Measurements from ENCODE around the gene FAHD1. TPM values are rescaled to one million over a fixed set of nuclear protein-coding genes. Genes with fewer than 3 reads are reported as not detected.
A peak's percentile ranks its signal among the peaks of the same experiment; 100 is the strongest.

Gene FAHD1
- total and polyA plus RNA-seq, 2 experiments from 2014 or later = 76.6 to 101 TPM

DNA sequence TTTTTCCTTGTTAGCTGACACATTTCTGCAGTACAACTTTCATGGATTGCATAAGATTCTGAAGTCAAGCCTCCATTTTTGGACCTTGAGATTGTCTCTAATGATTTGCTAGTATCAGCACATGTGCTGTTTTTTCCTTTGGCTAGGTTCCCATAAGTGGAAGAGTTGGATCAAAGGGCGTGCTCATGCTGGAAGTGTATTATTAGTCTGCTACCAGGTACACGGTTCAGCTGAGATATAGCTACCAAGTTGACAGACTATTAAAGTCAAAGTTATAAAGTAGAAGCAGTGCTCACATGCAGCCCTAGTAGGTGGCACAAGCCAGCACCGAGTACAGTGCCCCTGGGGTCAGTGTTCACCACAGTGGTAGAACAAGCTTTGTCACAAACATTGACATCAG is 3.2 kb downstream of the FAHD1 start:
- peak overlapping the region; percentile 95 for H3K4me2 ChIP-seq
- no peak overlapping the region for H3K4me3 ChIP-seq
- H4K20me1 ChIP-seq (ENCODE audit: insufficient read depth, poor library complexity, severe bottlenecking) = no peaks in the 10 kb centered on the region
- peak overlapping the region; percentile 91 for H3K27ac ChIP-seq
- WGBS (ENCODE audit: low lambda C conversion rate, missing lambda C conversion rate) = 74% methylated on average over 3 of the region's 3 CpGs
- H3K36me3 ChIP-seq (replicated peaks; ENCODE audit: insufficient read depth, low read depth) = no peaks in the 10 kb centered on the region
- H3K4me1 ChIP-seq (ENCODE audit: insufficient read depth) = peaks cover 28% of the 10 kb centered on the region
- DNase-seq (ENCODE audit: low spot score) = peak; percentile 61
- no peak for TF ChIP-seq EZH2 (IDR thresholded peaks at IDR 0.05; ENCODE audit: borderline replicate concordance)
- TF ChIP-seq, protein P1, sequence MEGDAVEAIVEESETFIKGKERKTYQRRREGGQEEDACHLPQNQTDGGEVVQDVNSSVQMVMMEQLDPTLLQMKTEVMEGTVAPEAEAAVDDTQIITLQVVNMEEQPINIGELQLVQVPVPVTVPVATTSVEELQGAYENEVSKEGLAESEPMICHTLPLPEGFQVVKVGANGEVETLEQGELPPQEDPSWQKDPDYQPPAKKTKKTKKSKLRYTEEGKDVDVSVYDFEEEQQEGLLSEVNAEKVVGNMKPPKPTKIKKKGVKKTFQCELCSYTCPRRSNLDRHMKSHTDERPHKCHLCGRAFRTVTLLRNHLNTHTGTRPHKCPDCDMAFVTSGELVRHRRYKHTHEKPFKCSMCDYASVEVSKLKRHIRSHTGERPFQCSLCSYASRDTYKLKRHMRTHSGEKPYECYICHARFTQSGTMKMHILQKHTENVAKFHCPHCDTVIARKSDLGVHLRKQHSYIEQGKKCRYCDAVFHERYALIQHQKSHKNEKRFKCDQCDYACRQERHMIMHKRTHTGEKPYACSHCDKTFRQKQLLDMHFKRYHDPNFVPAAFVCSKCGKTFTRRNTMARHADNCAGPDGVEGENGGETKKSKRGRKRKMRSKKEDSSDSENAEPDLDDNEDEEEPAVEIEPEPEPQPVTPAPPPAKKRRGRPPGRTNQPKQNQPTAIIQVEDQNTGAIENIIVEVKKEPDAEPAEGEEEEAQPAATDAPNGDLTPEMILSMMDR (IDR thresholded peaks at IDR 0.05; ENCODE audit: poor library complexity) = no peak
- no peak for TF ChIP-seq EZH2phosphoT487 (IDR thresholded peaks at IDR 0.05; ENCODE audit: low read depth, severe bottlenecking, unreplicated experiment)
- H3K79me2 ChIP-seq = peaks cover 57% of the 10 kb centered on the region
- H3K27me3 ChIP-seq = no peaks in the 10 kb centered on the region
- no peaks in the 10 kb centered on the region for H3K9me2 ChIP-seq (replicated peaks; ENCODE audit: insufficient read depth)
- no peak overlapping the region for H2AFZ ChIP-seq
- H3K9me3 ChIP-seq (ENCODE audit: low read depth) = no peaks in the 10 kb centered on the region

DNA sequence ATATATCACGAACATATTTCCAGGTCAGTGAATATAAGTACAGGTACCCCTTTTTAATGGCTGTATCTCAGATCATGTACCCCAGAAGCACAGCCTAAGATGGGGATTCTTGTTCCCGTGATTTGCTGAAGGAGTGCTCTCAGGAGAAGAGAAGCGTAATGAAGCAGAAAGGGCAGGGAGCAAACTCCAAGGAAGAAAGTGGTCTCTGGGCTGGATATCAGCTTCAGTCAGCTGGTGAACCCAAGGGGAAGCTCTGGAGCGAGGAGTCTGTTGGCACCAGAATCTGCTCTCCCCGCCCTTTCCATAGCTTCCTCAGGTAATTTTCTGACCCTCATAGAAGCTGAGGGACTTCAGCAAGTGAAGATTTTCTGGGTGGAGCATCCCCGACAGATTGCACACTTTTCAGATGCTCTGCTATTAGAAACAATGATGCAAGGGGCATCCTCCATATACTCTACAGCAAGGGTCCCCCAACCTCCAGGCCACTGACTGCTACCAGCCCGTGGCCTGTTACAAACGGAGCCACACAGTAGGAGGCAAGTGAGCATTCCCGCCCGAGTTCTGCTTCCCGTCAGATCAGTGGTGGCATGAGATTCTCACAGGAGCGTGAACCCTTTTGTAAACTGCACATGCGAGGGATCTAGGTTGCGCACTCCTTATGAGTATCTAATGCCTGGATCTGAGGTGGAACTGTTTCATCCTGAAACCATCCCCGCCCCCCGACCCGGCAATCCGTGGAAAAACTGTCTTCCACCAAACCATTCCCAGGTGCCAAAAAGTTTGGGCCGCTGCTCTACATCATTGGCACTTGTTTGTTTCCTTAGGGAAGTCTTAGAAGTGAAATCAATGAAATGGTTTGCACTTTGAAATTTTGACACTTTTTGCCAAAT is 4.4 kb downstream of the FAHD1 start:
- peak overlapping the region; percentile 95 for H3K4me2 ChIP-seq
- DNase-seq (ENCODE audit: low spot score) = no peak
- H3K9me2 ChIP-seq (replicated peaks; ENCODE audit: insufficient read depth) = no peaks in the 10 kb centered on the region
- peak overlapping the region; percentile 24 for H3K27ac ChIP-seq
- peaks cover 23% of the 10 kb centered on the region for H3K4me1 ChIP-seq (ENCODE audit: insufficient read depth)
- no peak overlapping the region for H2AFZ ChIP-seq
- no peaks in the 10 kb centered on the region for H3K27me3 ChIP-seq
- no peak for TF ChIP-seq EZH2 (IDR thresholded peaks at IDR 0.05; ENCODE audit: borderline replicate concordance)
- TF ChIP-seq, protein P1 (IDR thresholded peaks at IDR 0.05; ENCODE audit: poor library complexity) = no peak
- no peak for TF ChIP-seq EZH2phosphoT487 (IDR thresholded peaks at IDR 0.05; ENCODE audit: low read depth, severe bottlenecking, unreplicated experiment)
- no peak overlapping the region for H3K4me3 ChIP-seq
- no peaks in the 10 kb centered on the region for H3K36me3 ChIP-seq (replicated peaks; ENCODE audit: insufficient read depth, low read depth)
- no peaks in the 10 kb centered on the region for H4K20me1 ChIP-seq (ENCODE audit: insufficient read depth, poor library complexity, severe bottlenecking)
- no peaks in the 10 kb centered on the region for H3K9me3 ChIP-seq (ENCODE audit: low read depth)
- peaks cover 51% of the 10 kb centered on the region for H3K79me2 ChIP-seq
- WGBS (ENCODE audit: low lambda C conversion rate, missing lambda C conversion rate) = 92% methylated on average over 19 of the region's 19 CpGs

DNA sequence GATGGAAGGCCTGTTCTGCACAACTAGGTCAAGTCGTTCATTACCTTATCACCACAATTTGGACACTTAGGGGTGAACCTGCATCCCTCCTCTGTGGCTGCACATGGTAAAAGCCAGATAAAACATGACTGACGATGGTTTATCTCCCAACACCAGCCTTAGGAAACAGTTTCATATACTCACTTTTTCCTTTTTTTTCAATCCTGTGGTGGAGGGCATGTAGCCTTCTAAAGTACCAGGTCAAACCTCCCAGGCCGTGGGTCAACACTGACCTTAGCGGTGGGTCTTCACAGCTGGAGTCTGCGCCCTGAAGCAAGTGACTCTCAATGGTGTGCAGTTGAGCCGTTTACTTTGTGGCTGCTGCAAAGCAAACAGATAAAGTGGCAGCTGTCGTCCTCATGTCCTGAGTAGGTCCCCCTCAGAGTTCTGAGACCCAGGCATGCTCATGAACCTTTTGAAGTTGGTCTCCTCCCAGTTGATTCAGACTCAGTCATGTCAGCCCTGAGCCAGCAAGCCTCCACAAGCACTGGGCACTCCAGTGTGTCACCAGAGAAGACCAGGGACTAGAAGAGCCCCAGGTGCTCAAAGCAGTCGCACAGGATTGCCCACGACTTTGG is 5.9 kb downstream of the FAHD1 start:
- Histone ChIP-seq H3K27ac (peak overlapping the region; percentile 46), H3K4me3 (no peak overlapping the region), H3K9me2 (replicated peaks; ENCODE audit: insufficient read depth) (no peaks in the 10 kb centered on the region), H3K4me2 (peak overlapping the region; percentile 37), H4K20me1 (ENCODE audit: insufficient read depth, poor library complexity, severe bottlenecking) (no peaks in the 10 kb centered on the region), H3K4me1 (ENCODE audit: insufficient read depth) (peaks cover 23% of the 10 kb centered on the region), H2AFZ (no peak overlapping the region), H3K9me3 (ENCODE audit: low read depth) (no peaks in the 10 kb centered on the region), H3K79me2 (peaks cover 42% of the 10 kb centered on the region), H3K27me3 (no peaks in the 10 kb centered on the region), H3K36me3 (replicated peaks; ENCODE audit: insufficient read depth, low read depth) (no peaks in the 10 kb centered on the region)
- TF ChIP-seq EZH2phosphoT487 (IDR thresholded peaks at IDR 0.05; ENCODE audit: low read depth, severe bottlenecking, unreplicated experiment) = no peak
- TF ChIP-seq EZH2 (IDR thresholded peaks at IDR 0.05; ENCODE audit: borderline replicate concordance) = no peak
- TF ChIP-seq, protein P1 (IDR thresholded peaks at IDR 0.05; ENCODE audit: poor library complexity) = no peak
- WGBS (ENCODE audit: low lambda C conversion rate, missing lambda C conversion rate) = 53% methylated on average over 9 of the region's 9 CpGs
- DNase-seq (ENCODE audit: low spot score) = peak; percentile 32
